Measurements from ENCODE around the gene PLEKHA6. TPM values are rescaled to one million over a fixed set of nuclear protein-coding genes. Genes with fewer than 3 reads are reported as not detected.

PLEKHA6 gene
- total RNA-seq, 1 experiment from 2014 or later = 5.5 TPM

DNA sequence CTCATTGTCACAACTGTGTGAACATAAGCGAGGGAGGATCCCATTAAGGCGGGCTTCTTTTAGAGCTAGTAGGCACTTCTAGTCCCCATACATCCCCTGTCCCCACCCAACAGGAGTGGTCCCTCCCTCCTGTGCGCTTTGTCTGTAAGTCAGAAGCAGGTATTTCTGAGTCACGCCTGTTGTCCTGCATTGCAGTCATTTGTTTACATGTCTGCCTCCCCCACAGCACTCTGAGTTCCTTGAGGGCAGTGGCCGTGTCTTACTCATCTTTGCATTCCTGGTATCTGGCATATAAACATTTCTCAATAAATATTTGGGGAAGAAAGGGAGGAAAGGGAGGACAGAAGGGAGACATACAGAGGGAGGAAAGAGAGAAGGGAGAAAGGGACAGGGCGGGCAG is 40.3 kb downstream of the PLEKHA6 start:
- Histone ChIP-seq H3K4me3 (ENCODE audit: low read depth in 2 of 2, low read length in 2 of 2) (no peak overlapping the region), H3K4me1 (ENCODE audit: control insufficient read depth, insufficient read depth, low read length) (peaks cover 3% of the 10 kb centered on the region; the same call in 1 of the 2 replicates), H3K27me3 (ENCODE audit: control insufficient read depth, insufficient read depth, low read length) (no peaks in the 10 kb centered on the region), H3K27ac (ENCODE audit: low read length) (no peak overlapping the region), H3K36me3 (ENCODE audit: control insufficient read depth, insufficient read depth, low read length) (no peaks in the 10 kb centered on the region), H3K9me3 (ENCODE audit: control insufficient read depth, insufficient read depth, low read depth, low read length) (no peaks in the 10 kb centered on the region)
- intact Hi-C loops (cut with micrococcal nuclease; ENCODE audit: unreplicated experiment) (no loop called here), in situ Hi-C loops (cut with HindIII; ENCODE audit: low pct_unique_long_range_greater_than_20kb, low sequenced_read_pairs) (no loop called here)
- TF ChIP-seq, protein P1, sequence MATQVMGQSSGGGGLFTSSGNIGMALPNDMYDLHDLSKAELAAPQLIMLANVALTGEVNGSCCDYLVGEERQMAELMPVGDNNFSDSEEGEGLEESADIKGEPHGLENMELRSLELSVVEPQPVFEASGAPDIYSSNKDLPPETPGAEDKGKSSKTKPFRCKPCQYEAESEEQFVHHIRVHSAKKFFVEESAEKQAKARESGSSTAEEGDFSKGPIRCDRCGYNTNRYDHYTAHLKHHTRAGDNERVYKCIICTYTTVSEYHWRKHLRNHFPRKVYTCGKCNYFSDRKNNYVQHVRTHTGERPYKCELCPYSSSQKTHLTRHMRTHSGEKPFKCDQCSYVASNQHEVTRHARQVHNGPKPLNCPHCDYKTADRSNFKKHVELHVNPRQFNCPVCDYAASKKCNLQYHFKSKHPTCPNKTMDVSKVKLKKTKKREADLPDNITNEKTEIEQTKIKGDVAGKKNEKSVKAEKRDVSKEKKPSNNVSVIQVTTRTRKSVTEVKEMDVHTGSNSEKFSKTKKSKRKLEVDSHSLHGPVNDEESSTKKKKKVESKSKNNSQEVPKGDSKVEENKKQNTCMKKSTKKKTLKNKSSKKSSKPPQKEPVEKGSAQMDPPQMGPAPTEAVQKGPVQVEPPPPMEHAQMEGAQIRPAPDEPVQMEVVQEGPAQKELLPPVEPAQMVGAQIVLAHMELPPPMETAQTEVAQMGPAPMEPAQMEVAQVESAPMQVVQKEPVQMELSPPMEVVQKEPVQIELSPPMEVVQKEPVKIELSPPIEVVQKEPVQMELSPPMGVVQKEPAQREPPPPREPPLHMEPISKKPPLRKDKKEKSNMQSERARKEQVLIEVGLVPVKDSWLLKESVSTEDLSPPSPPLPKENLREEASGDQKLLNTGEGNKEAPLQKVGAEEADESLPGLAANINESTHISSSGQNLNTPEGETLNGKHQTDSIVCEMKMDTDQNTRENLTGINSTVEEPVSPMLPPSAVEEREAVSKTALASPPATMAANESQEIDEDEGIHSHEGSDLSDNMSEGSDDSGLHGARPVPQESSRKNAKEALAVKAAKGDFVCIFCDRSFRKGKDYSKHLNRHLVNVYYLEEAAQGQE (IDR thresholded peaks at IDR 0.05; ENCODE audit: insufficient read depth in 1 of 2, low read depth in 2 of 2, low read length in 1 of 2) = no peak
- TF ChIP-seq POLR2AphosphoS5 (IDR thresholded peaks at IDR 0.05; ENCODE audit: low read depth, low read length) (no peak), TCF7L2 (IDR thresholded peaks at IDR 0.05; ENCODE audit: low read depth, low read length) (no peak), SIN3A (IDR thresholded peaks at IDR 0.05; ENCODE audit: borderline replicate concordance, insufficient read depth, low read depth, low read length) (no peak)
- TF ChIP-seq, protein P2, sequence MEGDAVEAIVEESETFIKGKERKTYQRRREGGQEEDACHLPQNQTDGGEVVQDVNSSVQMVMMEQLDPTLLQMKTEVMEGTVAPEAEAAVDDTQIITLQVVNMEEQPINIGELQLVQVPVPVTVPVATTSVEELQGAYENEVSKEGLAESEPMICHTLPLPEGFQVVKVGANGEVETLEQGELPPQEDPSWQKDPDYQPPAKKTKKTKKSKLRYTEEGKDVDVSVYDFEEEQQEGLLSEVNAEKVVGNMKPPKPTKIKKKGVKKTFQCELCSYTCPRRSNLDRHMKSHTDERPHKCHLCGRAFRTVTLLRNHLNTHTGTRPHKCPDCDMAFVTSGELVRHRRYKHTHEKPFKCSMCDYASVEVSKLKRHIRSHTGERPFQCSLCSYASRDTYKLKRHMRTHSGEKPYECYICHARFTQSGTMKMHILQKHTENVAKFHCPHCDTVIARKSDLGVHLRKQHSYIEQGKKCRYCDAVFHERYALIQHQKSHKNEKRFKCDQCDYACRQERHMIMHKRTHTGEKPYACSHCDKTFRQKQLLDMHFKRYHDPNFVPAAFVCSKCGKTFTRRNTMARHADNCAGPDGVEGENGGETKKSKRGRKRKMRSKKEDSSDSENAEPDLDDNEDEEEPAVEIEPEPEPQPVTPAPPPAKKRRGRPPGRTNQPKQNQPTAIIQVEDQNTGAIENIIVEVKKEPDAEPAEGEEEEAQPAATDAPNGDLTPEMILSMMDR (IDR thresholded peaks at IDR 0.05) = no peak
- ChIA-PET CTCF (no interaction called here), POLR2A (no interaction called here)
- BruUV-seq (replicated peaks) = no TSS peak
- ATAC-seq = peak; percentile 78
- DNase-seq (ENCODE audit: low read depth, low spot score) = peak; percentile 46

DNA sequence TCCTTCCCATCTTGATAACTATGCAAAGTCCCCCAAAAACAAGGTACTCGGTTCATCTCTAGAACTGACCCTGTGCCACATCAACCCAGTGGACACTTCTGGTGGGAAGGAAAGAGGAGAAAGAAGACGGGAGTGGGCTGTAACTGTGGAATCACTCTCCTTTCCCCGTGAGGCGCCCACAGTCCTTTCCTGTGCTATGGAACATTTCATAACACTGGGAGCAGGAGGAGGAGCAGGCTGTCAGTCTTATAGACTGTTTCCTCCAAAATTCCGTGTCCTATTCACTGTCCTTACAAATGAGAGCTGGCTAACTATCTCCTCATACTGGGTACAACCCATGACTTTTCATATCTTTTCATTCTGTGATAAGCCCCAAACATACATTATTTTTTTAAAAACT is 40.7 kb downstream of the PLEKHA6 start:
- DNase-seq (ENCODE audit: low read depth, low spot score) (no peak), ATAC-seq (no peak)
- Histone ChIP-seq H3K4me1 (ENCODE audit: control insufficient read depth, insufficient read depth, low read length) (peaks cover 3% of the 10 kb centered on the region; the same call in 1 of the 2 replicates), H3K4me3 (ENCODE audit: low read depth in 2 of 2, low read length in 2 of 2) (no peak overlapping the region), H3K36me3 (ENCODE audit: control insufficient read depth, insufficient read depth, low read length) (no peaks in the 10 kb centered on the region), H3K9me3 (ENCODE audit: control insufficient read depth, insufficient read depth, low read depth, low read length) (no peaks in the 10 kb centered on the region), H3K27me3 (ENCODE audit: control insufficient read depth, insufficient read depth, low read length) (no peaks in the 10 kb centered on the region), H3K27ac (ENCODE audit: low read length) (no peak overlapping the region)
- CTCF ChIA-PET = no interaction called here
- POLR2A ChIA-PET = no interaction called here
- intact Hi-C loops (cut with micrococcal nuclease; ENCODE audit: unreplicated experiment) (no loop called here), in situ Hi-C loops (cut with HindIII; ENCODE audit: low pct_unique_long_range_greater_than_20kb, low sequenced_read_pairs) (no loop called here)
- no peak for TF ChIP-seq TCF7L2 (IDR thresholded peaks at IDR 0.05; ENCODE audit: low read depth, low read length)
- no peak for TF ChIP-seq POLR2AphosphoS5 (IDR thresholded peaks at IDR 0.05; ENCODE audit: low read depth, low read length)
- TF ChIP-seq, protein P1 (IDR thresholded peaks at IDR 0.05; ENCODE audit: insufficient read depth in 1 of 2, low read depth in 2 of 2, low read length in 1 of 2) = no peak
- TF ChIP-seq SIN3A (IDR thresholded peaks at IDR 0.05; ENCODE audit: borderline replicate concordance, insufficient read depth, low read depth, low read length) = no peak
- TF ChIP-seq, protein P2 (IDR thresholded peaks at IDR 0.05) = no peak
- no TSS peak for BruUV-seq (replicated peaks)

Measured in Panc1 (cell line).